ENCODE results near the gene SYNDIG1. TPM values are rescaled to one million over a fixed set of nuclear protein-coding genes. Genes with fewer than 3 reads are reported as not detected.

SYNDIG1 gene
- polyA plus RNA-seq, 1 of the 3 experiments (the other 2 are of a cell fraction) = not detected

GRCh38 chr20:24493661-24494459, 24.4 kb downstream of the SYNDIG1 start:
- DNase-seq = no peak
- Histone ChIP-seq H2AFZ (ENCODE audit: low read depth) (no peak overlapping the region), H3K4me2 (no peak overlapping the region), H3K9me3 (no peaks in the 10 kb centered on the region), H4K20me1 (ENCODE audit: insufficient read depth) (no peaks in the 10 kb centered on the region), H3K4me3 (ENCODE audit: low read depth in 2 of 2, low read length in 1 of 2) (no peak overlapping the region), H3K9ac (no peak overlapping the region), H3K27me3 (ENCODE audit: insufficient read depth) (no peaks in the 10 kb centered on the region), H3K27ac (ENCODE audit: low read depth in 2 of 2, low read length in 1 of 2) (no peak overlapping the region), H3K36me3 (replicated peaks in 1 of 2; ENCODE audit: control insufficient read depth in 1 of 2, insufficient read depth in 2 of 2, low read length in 1 of 2) (no peaks in the 10 kb centered on the region), H3K4me1 (ENCODE audit: control insufficient read depth in 1 of 2, insufficient read depth in 2 of 2, low read depth in 1 of 2, low read length in 1 of 2) (no peaks in the 10 kb centered on the region), H3K79me2 (ENCODE audit: insufficient read depth) (no peaks in the 10 kb centered on the region), H3K9me2 (no peaks in the 10 kb centered on the region), H3F3A (replicated peaks; ENCODE audit: insufficient read depth) (no peaks in the 10 kb centered on the region)
- POLR2A ChIA-PET = no interaction called here
- CTCF ChIA-PET = no interaction called here
- no peak for TF ChIP-seq RAD21 (IDR thresholded peaks at IDR 0.05; ENCODE audit: low read length)
- TF ChIP-seq FOXM1 (IDR thresholded peaks at IDR 0.05; ENCODE audit: low read depth) = no peak
- no peak for TF ChIP-seq IRF3 (IDR thresholded peaks at IDR 0.05; ENCODE audit: low read depth, low read length)
- no peak for TF ChIP-seq RFX5 (IDR thresholded peaks at IDR 0.05; ENCODE audit: low read length)
- WGBS (ENCODE audit: low lambda C conversion rate) = 72% methylated on average over 21 of the region's 23 CpGs

GRCh38 chr20:24494460-24494920, 25.1 kb downstream of the SYNDIG1 start:
- WGBS (ENCODE audit: low lambda C conversion rate) = 24% methylated on average over 2 of the region's 7 CpGs
- no peak overlapping the region for H3K27ac ChIP-seq (ENCODE audit: low read depth in 2 of 2, low read length in 1 of 2)
- H2AFZ ChIP-seq (ENCODE audit: low read depth) = no peak overlapping the region
- H3K4me1 ChIP-seq (ENCODE audit: control insufficient read depth in 1 of 2, insufficient read depth in 2 of 2, low read depth in 1 of 2, low read length in 1 of 2) = no peaks in the 10 kb centered on the region
- ChIA-PET CTCF (no interaction called here), POLR2A (no interaction called here)
- no peaks in the 10 kb centered on the region for H3K36me3 ChIP-seq (replicated peaks in 1 of 2; ENCODE audit: control insufficient read depth in 1 of 2, insufficient read depth in 2 of 2, low read length in 1 of 2)
- H3K9me2 ChIP-seq = no peaks in the 10 kb centered on the region
- H3K9me3 ChIP-seq = no peaks in the 10 kb centered on the region
- H3K79me2 ChIP-seq (ENCODE audit: insufficient read depth) = no peaks in the 10 kb centered on the region
- no peaks in the 10 kb centered on the region for H3F3A ChIP-seq (replicated peaks; ENCODE audit: insufficient read depth)
- H3K4me2 ChIP-seq = no peak overlapping the region
- no peak for DNase-seq
- TF ChIP-seq PBX3 (IDR thresholded peaks at IDR 0.05) = no peak
- TF ChIP-seq IRF3 (IDR thresholded peaks at IDR 0.05; ENCODE audit: low read depth, low read length) = no peak
- TF ChIP-seq TAF1 (IDR thresholded peaks at IDR 0.05; ENCODE audit: borderline replicate concordance, low read depth, low read length) = no peak
- TF ChIP-seq REST (IDR thresholded peaks at IDR 0.05; ENCODE audit: low read depth, low read length) = no peak
- no peak overlapping the region for H3K4me3 ChIP-seq (ENCODE audit: low read depth in 2 of 2, low read length in 1 of 2)
- no peaks in the 10 kb centered on the region for H3K27me3 ChIP-seq (ENCODE audit: insufficient read depth)
- no peaks in the 10 kb centered on the region for H4K20me1 ChIP-seq (ENCODE audit: insufficient read depth)
- H3K9ac ChIP-seq = no peak overlapping the region

All from SK-N-SH (cell line).